Measurements from ENCODE around the gene FRZB. TPM values are rescaled to one million over a fixed set of nuclear protein-coding genes. Genes with fewer than 3 reads are reported as not detected.

Gene FRZB
- total RNA-seq: 1 to 10 TPM in 1 of 4 donors, under 1 TPM in 2, not detected in 1; 0.53 to 1.7 (median 0.57) TPM

GRCh38 chr2:182866461-182867406, at the start of gene FRZB:
TSS of gene FRZB (minus strand) at chr2:182866637. CDS start at chr2:182866552, 85 bp downstream.
- peak within 1 kb of the TSS; percentile 27 to 72 (median 50) for H3K27ac ChIP-seq
- H3K27me3 ChIP-seq: peaks cover 0 to 25% (median 0%) of the 10 kb centered on the region in 4 donors
- TF ChIP-seq, protein P1, sequence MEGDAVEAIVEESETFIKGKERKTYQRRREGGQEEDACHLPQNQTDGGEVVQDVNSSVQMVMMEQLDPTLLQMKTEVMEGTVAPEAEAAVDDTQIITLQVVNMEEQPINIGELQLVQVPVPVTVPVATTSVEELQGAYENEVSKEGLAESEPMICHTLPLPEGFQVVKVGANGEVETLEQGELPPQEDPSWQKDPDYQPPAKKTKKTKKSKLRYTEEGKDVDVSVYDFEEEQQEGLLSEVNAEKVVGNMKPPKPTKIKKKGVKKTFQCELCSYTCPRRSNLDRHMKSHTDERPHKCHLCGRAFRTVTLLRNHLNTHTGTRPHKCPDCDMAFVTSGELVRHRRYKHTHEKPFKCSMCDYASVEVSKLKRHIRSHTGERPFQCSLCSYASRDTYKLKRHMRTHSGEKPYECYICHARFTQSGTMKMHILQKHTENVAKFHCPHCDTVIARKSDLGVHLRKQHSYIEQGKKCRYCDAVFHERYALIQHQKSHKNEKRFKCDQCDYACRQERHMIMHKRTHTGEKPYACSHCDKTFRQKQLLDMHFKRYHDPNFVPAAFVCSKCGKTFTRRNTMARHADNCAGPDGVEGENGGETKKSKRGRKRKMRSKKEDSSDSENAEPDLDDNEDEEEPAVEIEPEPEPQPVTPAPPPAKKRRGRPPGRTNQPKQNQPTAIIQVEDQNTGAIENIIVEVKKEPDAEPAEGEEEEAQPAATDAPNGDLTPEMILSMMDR (IDR thresholded peaks at IDR 0.05): no peak
- no peak for TF ChIP-seq POLR2A (IDR thresholded peaks at IDR 0.05)
- peak within 1 kb of the TSS; percentile 3 to 66 (median 44) for H3K4me3 ChIP-seq
- intact Hi-C loops (cut with DNase I): no loop called here
- H3K36me3 ChIP-seq: no peaks in the 10 kb centered on the region
- H3K4me1 ChIP-seq: peaks cover 7 to 18% (median 8%) of the 10 kb centered on the region in 3 donors
- WGBS, 2 donors: 1% methylated on average over 24 of the region's 57 CpGs
- H3K9me3 ChIP-seq: no peaks in the 10 kb centered on the region
- no peak for DNase-seq

DNA sequence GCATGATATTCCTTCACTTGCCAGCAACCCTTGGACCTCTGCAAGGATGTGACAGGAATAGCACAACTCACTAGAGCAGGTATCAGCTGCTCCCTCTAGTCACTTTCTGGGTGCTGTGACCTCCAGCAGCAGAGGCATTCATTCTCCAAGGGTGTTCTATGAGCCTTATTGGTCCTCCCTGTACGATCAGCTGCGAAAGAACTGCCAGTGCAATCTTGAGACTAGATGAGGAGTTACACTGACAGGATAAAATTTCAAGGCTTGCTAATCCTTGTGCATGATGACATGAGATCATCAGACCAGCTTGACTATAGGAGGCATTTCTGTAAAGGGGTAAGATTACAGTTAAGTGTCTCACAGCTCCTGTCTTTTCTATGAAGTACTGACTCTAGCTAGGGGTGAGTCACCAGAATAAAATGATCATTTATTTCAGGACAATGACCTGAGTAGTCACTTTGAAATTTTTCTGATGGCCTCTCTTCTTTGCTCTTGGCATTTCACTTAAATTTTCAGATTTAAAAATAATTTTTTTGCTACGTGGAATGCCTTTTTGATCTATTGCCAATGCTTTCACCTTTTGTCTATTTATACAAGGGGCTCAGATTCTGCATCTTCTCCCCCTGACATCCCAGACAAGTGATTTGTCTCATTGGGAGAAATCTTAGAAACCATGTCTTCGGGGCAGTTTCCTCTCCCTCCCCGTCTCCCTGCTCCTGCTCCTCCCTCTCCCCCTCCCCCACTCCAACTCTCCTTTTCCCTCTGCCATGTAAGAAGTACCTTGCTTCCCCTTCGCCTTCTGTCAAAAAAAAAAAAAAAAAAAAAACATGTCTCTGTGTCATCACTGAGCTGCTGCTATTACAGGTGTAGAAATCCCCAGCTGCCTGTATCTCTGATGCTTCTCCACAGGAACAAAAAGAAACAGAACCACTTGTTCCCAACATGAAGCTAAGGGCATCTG, 49.2 kb upstream of the FRZB start:
- no peak overlapping the region for H3K27ac ChIP-seq
- 63 to 78% methylated on average over 4 to 5 of the region's 6 CpGs for WGBS, 2 donors
- TF ChIP-seq POLR2A (IDR thresholded peaks at IDR 0.05): no peak
- TF ChIP-seq, protein P1 (IDR thresholded peaks at IDR 0.05): no peak
- no peak for DNase-seq
- H3K36me3 ChIP-seq: peaks cover 0 to 90% (median 0%) of the 10 kb centered on the region in 3 donors
- no peaks in the 10 kb centered on the region for H3K27me3 ChIP-seq
- H3K9me3 ChIP-seq: no peaks in the 10 kb centered on the region
- intact Hi-C loops (cut with DNase I): no loop called here
- no peak overlapping the region for H3K4me3 ChIP-seq
- H3K4me1 ChIP-seq: no peaks in the 10 kb centered on the region

DNA sequence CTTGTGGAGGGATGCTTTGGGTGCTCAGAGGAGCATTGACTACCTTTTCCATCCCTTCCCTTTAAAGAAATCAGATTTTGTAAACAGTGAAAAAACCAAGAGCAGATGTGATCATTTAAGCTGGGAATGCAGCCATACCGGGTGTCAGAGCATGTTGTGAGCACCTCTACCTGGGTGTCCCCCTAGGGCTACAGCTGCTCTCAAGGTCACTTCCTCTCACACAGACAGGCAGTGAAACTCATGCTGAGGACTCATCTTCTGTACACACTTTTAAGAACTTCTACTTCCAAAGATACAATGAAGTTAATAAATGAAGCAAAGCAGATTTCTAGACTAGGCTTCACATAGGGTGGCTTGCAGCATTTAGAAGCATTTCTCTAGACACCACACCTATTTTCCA, 48.4 kb upstream of the FRZB start:
- no peak overlapping the region for H3K27ac ChIP-seq
- no peaks in the 10 kb centered on the region for H3K4me1 ChIP-seq
- H3K9me3 ChIP-seq: no peaks in the 10 kb centered on the region
- WGBS, 2 donors: 63 to 75% methylated on average over 1 of the region's 1 CpG
- intact Hi-C loops (cut with DNase I): no loop called here
- H3K36me3 ChIP-seq: peaks cover 0 to 90% (median 0%) of the 10 kb centered on the region in 3 donors
- TF ChIP-seq, protein P1 (IDR thresholded peaks at IDR 0.05): no peak
- TF ChIP-seq POLR2A (IDR thresholded peaks at IDR 0.05): no peak
- DNase-seq: no peak
- H3K4me3 ChIP-seq: no peak overlapping the region
- no peaks in the 10 kb centered on the region for H3K27me3 ChIP-seq

GRCh38 chr2:182913064-182913463, 46.6 kb upstream of the FRZB start:
- Histone ChIP-seq H3K9me3 (no peaks in the 10 kb centered on the region), H3K36me3 (peaks cover 0 to 95% (median 0%) of the 10 kb centered on the region in 3 donors), H3K27me3 (no peaks in the 10 kb centered on the region), H3K27ac (no peak overlapping the region), H3K4me1 (no peaks in the 10 kb centered on the region), H3K4me3 (no peak overlapping the region)
- intact Hi-C loops (cut with DNase I): no loop called here
- TF ChIP-seq, protein P1 (IDR thresholded peaks at IDR 0.05): no peak
- no peak for TF ChIP-seq POLR2A (IDR thresholded peaks at IDR 0.05)
- WGBS, 2 donors: 86 to 88% methylated on average over 1 of the region's 1 CpG
- no peak for DNase-seq

Measured in esophagus squamous epithelium (tissue), 5 donors.